Globus pallidus (tissue), 1 donor: ENCODE data around the gene TMEFF2.
"Not testable (repeated sequence)": the region's sequence is repeated elsewhere in the genome, so short reads cannot be mapped to it uniquely, and the experiment has no call there.

Experiments
- DNase-seq: peaks from one replicate; pipeline ENCODE4 v3.0.0-alpha.2; 2015; ENCODE audit warnings: low spot score

Gene TMEFF2

GRCh38 chr2:192184349-192184748, 10.4 kb downstream of the TMEFF2 start:
- peak; percentile 77 for DNase-seq

- DNase-seq = no peak
These were observed 11.4 kb downstream of the TMEFF2 start for GRCh38 chr2:192183296-192183695.

- no peak for DNase-seq
These were observed 27.8 kb downstream of the TMEFF2 start for GRCh38 chr2:192166946-192167345.

- no peak for DNase-seq
These were observed 28.9 kb downstream of the TMEFF2 start for GRCh38 chr2:192165842-192166241.

GRCh38 chr2:192162392-192163042, 32.2 kb downstream of the TMEFF2 start:
- peak; percentile 69 for DNase-seq

GRCh38 chr2:192161656-192162290, 33.0 kb downstream of the TMEFF2 start:
- no peak for DNase-seq

GRCh38 chr2:192159736-192160135, 35.0 kb downstream of the TMEFF2 start:
- no peak for DNase-seq

DNA sequence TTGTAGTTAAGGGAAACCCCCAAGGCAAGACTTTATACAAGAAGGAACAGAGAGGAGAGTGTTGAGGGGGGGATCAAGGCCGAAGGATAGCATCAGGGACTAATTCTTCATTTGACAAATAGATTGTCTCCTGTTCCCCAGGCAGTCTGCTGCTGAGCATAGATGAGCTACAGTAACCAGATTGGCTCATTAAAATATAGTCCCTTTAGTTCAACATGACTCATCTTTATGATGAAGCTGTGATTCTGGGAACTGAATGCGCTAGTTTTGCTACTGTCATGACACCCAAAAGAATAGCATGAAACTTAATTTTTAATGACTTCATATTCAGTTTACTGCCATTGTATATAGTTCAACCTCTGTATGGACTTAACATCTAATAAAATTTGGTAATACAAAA, 35.5 kb downstream of the TMEFF2 start:
- no peak for DNase-seq

DNA sequence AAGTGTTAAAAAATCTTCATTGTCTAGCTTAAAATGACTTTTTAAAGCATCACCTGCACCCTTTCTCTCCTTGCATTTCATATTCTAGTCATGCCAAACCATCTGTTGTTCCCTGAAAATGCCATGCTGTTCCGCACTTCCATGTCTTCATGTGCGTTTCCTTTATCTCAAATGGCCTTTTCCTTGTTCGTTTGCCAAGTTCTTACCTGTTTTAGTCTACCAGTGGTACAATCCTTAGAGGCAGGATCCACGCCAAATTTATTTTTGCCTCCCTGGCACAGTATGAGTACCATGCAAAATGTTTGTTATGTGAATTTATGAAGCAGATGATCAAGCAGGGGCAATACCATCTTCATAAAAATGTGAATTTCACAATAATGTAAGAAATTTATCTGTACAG, 37.0 kb downstream of the TMEFF2 start:
- no peak for DNase-seq

DNA sequence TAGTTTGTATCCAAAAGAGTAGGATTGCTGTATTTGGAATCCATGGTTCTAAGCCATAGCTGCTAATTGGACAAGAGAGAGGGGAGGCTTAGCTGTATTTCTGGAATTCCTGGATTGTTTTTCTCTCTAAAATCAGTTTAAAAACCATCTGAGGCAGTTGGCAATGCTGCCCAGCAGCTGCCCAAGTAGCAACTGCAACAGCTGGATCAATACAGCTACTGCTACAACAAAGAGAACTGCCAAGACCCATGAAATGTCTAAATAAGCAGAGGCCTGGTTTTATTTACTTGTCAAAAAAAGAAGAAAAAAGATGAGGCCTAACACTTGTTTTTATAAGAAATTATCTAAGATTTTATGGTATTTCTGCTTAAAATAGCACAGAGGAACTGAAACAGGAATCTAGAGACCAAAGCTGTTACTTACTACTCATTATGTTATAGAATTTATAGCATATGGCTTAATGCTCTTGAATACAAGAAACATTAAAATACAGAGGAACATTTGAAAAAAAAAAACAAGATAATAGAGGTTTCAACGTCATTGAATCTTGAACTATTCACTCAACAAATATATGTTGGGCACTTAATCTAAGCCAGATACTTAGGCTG, 39.1 kb downstream of the TMEFF2 start:
- no peak for DNase-seq

GRCh38 chr2:192153561-192153960, 41.2 kb downstream of the TMEFF2 start:
- no peak for DNase-seq

DNA sequence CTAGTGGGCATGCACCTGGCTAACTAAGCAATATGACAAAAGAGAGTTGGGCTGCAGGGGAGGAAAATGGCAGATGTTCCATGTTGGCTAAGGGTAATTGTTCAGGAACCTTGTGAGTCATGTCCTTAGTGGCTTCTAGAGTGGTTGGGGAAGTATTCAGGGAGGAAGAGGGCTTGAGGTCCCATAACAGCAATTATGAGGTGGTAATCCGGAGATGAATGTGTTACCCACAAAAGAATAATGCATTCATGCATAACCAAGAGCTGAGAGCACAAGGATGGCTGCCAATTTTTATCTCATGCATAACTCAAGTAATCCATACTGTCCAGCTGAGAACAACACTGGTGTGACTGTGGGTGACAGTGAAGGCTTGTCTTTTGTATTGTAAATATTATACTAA, 42.9 kb downstream of the TMEFF2 start:
- DNase-seq = no peak

- no peak for DNase-seq
These were observed 44.6 kb downstream of the TMEFF2 start for GRCh38 chr2:192150166-192150565.

- DNase-seq = no peak
These were observed 46.0 kb downstream of the TMEFF2 start for GRCh38 chr2:192148620-192149321.

- DNase-seq = no peak
These were observed 46.5 kb downstream of the TMEFF2 start for GRCh38 chr2:192148241-192148619.

DNA sequence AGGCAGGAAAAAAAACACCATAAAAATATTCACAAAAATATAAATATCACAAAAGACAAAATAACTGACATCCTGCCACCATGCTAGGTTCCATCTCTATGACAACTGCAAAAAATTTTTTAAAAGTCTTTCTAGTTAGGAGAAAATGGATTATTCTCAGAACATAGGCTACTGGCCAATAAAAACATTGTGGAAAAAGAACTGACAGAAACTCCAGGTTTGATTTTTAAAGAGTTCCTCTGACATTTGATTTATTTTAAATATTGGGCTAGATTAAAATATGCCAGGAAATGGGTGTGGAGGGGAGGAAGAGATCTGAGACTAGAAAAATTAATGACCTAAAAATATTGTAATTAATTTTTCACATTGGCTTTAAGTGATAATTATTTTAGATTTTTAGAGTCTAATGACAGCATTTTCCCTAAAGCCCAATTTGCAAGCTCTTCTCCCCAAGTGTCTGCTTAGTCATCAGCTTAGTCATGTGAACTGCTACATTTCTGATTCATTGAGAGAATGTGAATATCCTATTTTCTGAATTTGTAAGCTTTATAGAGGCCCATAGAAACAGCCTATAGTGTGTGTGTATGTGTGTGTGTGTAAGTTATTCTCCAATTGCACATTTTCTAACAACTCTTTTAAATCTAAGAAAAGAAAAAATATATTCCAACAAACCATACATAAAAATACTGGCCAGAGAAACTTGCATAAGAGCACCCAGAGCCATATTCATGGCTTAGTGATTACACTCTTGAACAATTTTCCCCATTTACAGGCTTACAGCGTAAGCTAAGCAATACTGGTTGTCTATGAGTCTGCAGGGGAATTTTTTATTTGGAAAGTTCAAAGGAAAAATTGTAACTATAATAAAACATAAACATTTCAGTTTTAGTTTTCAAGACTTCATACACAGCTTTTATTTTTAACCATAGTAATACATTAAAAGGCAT, 48.4 kb downstream of the TMEFF2 start:
- DNase-seq = no peak

DNA sequence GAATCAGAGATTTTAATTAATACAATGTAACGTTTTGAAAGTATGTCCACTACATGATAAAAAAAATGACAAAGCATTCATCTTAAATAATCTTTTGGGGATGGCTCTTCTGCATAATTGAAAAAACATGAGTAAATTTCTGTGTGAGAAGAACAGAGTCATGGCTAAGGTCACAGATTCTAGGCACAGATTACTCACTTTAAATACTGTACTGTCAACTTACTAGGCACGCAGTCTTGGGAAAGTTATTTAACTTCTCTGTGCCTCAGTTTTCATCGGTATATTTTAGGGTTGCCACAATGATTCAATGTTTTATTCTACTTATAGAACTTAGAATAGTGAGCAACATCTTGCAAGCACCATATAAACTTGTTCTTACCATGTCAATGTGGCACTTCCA, 49.2 kb downstream of the TMEFF2 start:
- no peak for DNase-seq

DNA sequence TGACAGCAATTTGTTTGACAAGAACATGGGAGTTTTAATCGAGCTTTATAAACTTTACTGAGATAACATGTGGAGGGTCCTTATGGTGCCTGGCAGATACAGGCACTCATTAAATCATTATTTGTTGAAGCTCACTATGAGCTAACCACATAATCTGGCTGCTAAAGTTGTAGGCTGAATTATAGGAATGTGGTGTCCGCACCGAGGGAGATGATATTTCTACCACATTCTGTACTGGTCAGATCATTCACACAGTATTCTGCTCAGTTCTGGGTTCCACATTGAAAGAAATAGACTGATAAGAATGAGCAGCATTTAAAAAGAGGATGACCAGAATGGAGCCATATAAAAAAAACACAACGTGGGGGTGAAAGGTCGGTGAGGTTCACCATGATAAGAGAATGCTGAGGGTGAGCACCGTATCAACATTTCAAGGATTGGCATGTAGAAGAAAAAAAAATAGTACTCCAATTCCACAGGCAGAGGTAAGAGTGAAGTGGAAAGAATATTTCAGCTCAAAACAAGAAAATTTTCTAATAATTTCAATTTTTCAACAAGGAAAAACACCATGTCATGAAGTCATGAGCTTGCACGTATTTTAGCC, 54.4 kb downstream of the TMEFF2 start:
- DNase-seq = no peak

GRCh38 chr2:192139813-192140212, 54.9 kb downstream of the TMEFF2 start:
- no peak for DNase-seq

DNA sequence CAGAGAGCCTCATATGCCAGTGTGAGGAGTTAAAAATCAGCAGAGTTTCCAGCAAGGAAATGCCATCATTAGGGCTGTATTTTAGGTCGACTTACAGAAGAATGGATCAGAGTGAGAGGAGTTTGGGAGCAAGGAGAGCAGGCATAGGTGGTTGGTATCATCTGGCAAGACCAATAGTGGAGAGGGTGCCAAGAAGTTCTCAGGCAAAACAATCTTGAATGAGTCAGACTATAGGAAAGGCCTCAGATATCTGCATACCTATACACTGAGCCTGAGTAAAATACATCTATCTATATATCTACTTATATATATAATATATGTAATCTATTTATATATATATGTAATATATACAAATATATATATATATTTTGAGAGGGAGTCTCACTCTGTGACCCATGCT, 57.3 kb downstream of the TMEFF2 start:
- no peak for DNase-seq

GRCh38 chr2:192132604-192133003, 62.1 kb downstream of the TMEFF2 start:
- not testable (repeated sequence) for DNase-seq
